Activated CD8-positive, alpha-beta T cell treated with anti-CD3 and anti-CD28 coated beads for 36 hours (primary cell): Measurements from ENCODE around the gene TRMT61A. TPM values are rescaled to one million over a fixed set of nuclear protein-coding genes. Genes with fewer than 3 reads are reported as not detected.
A peak's percentile ranks its signal among the peaks of the same experiment; 100 is the strongest.

Experiments used
- ATAC-seq: fragments of 200-7000 bp; cut with Tn5 transposase; one replicate; pipeline ENCODE4 v1.10.0; 2021; ENCODE audit warnings: mild to moderate bottlenecking, moderate library complexity
- CTCF ChIA-PET: fragments of 350-600 bp; sonication (Branson Sonifier 250); formaldehyde crosslinking; loops from one replicate; lab custom pipeline; 2021; ENCODE audit warnings: antibody characterized with exemption; lab: Charles Lee
- POLR2A ChIA-PET: fragments of 350-600 bp; sonication (Branson Sonifier 250); formaldehyde crosslinking; loops from one replicate; lab custom pipeline; 2021; ENCODE audit warnings: antibody characterized with exemption; lab: Charles Lee
- DNase-seq: peaks from one replicate; pipeline ENCODE4 v3.0.0-alpha.2; 2020
- H3K27ac Mint-ChIP-seq: one replicate; pipeline ENCODE4 v1.8.0; 2021; ENCODE audit warnings: mild to moderate bottlenecking, mixed read lengths
- H3K27me3 Mint-ChIP-seq: one replicate; pipeline ENCODE4 v1.8.0; 2021; ENCODE audit warnings: mixed read lengths
- H3K36me3 Mint-ChIP-seq: one replicate; pipeline ENCODE4 v1.8.0; 2021; ENCODE audit warnings: low read depth, mixed read lengths
- H3K4me1 Mint-ChIP-seq: one replicate; pipeline ENCODE4 v1.8.0; 2021; ENCODE audit warnings: low read depth, mixed read lengths
- H3K4me3 Mint-ChIP-seq: one replicate; pipeline ENCODE4 v1.8.0; 2021; ENCODE audit warnings: mild to moderate bottlenecking, moderate library complexity, mixed read lengths
- H3K9me3 Mint-ChIP-seq: one replicate; pipeline ENCODE4 v1.8.0; 2021; ENCODE audit warnings: mixed read lengths
- CTCF ChIP-seq: fragments of 200-600 bp; IDR thresholded peaks from one replicate; pipeline ENCODE4 v1.8.0; 2022; ENCODE audit warnings: antibody characterized with exemption, mild to moderate bottlenecking
- intact Hi-C: fragments of 100-400 bp; cut with micrococcal nuclease; formaldehyde crosslinking; loops from one replicate; pipeline ENCODE4 v1.10.0; 2022
- total RNA-seq, 2 experiments: library from RNA; stranded (reverse); gene quantifications; one replicate each; pipeline ENCODE4 v1.2.3, GENCODE V29; 2021

Gene TRMT61A
- total RNA-seq, 2 experiments from 2014 or later = 9.9 TPM

DNA sequence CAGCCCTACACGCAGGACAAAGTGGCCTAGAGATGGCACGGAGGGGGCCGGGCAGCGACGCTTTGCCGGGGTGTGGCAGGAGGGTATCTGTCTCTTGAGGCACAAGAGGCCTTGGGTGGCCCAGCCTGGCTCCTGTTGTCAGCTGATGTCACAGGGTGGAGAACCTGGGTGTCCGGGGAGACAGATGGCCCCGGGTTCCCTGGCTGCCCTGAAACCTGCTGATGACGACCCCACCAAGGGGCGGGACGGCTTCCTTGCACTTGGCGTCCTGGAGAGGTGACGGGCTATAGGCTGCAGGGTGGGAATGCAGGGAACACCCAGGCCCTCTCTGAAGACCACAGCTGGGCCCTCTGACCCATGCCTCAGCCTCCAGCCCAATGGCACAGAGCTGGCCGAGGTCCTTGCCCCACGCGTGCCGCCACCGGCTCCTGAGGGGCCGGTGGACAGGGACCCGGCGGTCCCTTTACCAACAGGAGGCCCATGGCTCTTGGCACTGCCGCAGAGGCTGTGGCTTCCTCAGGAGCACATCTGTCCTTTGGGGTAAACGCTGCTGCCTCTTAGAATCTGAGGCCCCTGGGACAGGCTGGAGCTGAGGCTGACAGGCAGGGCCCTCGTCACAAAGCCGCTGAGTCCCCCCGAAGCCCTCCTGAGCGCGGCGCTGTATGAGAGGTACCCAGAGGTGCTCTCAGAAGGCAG lies 16.4 kb downstream of the TRMT61A start:
- Mint-ChIP-seq H3K27ac (no peak overlapping the region), H3K27me3 (no peaks in the 10 kb centered on the region), H3K4me1 (no peaks in the 10 kb centered on the region), H3K36me3 (no peaks in the 10 kb centered on the region), H3K9me3 (no peaks in the 10 kb centered on the region), H3K4me3 (no peak overlapping the region)
- POLR2A ChIA-PET = interaction anchor here (1.4 kb wide), 1 partner anchor 16 kb away, joined by 5 read pairs; no protein-coding TSS in a partner anchor
- ATAC-seq (no peak), DNase-seq (no peak)
- TF ChIP-seq CTCF = no peak
- intact Hi-C loops = no loop called here
- CTCF ChIA-PET = interaction anchor here (0.8 to 3.6 kb wide), 5 partner anchors 13 to 45 kb away, joined by 3 to 19 read pairs (median 4); no protein-coding TSS in a partner anchor

GRCh38 chr14:103545915-103546651 lies 17.1 kb downstream of the TRMT61A start:
- no peaks in the 10 kb centered on the region for H3K36me3 Mint-ChIP-seq
- ChIA-PET POLR2A (interaction anchor here (1.3 to 1.4 kb wide), 2 partner anchors 8 to 15 kb away, joined by 3 to 5 read pairs; no protein-coding TSS in a partner anchor), CTCF (interaction anchor here (0.8 to 3.6 kb wide), 9 partner anchors 9 to 47 kb away, joined by 3 to 19 read pairs (median 4); partner anchors contain the start of genes BAG5 and COA8)
- no peak for DNase-seq
- no peaks in the 10 kb centered on the region for H3K9me3 Mint-ChIP-seq
- intact Hi-C loops = no loop called here
- H3K27me3 Mint-ChIP-seq = no peaks in the 10 kb centered on the region
- no peak overlapping the region for H3K4me3 Mint-ChIP-seq
- ATAC-seq = no peak
- no peak for TF ChIP-seq CTCF
- no peak overlapping the region for H3K27ac Mint-ChIP-seq
- H3K4me1 Mint-ChIP-seq = no peaks in the 10 kb centered on the region

GRCh38 chr14:103546652-103547454 lies 17.9 kb downstream of the TRMT61A start:
- H3K27me3 Mint-ChIP-seq = no peaks in the 10 kb centered on the region
- no peak overlapping the region for H3K27ac Mint-ChIP-seq
- peak; percentile 91 for ATAC-seq
- peak; percentile 98 for TF ChIP-seq CTCF
- DNase-seq = peak; percentile 85
- POLR2A ChIA-PET = interaction anchor here (0.6 to 1.4 kb wide), 3 partner anchors 9 to 15 kb away, joined by 3 to 5 read pairs (median 4); no protein-coding TSS in a partner anchor
- no peaks in the 10 kb centered on the region for H3K36me3 Mint-ChIP-seq
- H3K4me3 Mint-ChIP-seq = no peak overlapping the region
- CTCF ChIA-PET = interaction anchor here (0.6 to 3.6 kb wide), 11 partner anchors 10 to 48 kb away, joined by 3 to 19 read pairs (median 3); partner anchors contain the start of genes BAG5, COA8 and TRMT61A
- H3K4me1 Mint-ChIP-seq = no peaks in the 10 kb centered on the region
- no peaks in the 10 kb centered on the region for H3K9me3 Mint-ChIP-seq
- intact Hi-C loops = no loop called here

DNA sequence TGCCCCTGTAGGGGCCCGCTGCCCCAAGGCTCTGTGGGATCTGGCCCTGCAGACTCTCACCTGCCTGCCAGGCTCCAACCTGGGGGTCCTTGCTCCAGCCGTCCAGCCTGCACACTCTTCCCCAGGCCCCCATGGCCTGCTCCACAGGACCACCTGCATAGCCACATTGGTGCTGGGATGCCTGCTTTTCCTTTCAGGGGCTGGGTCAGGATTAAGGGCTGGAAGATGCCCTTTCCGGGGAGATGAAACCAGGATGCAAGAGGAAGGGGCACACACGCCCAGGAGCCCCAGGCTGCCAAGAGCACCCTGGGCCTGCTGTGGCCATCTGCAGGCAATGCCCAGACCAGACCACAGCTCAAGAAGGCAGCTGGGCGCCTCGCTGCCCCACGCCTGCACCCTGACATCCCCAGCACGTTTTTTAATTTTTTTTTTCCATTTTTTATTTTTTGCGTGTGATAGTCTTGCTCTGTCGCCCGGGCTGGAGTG lies 18.5 kb downstream of the TRMT61A start:
- H3K9me3 Mint-ChIP-seq = no peaks in the 10 kb centered on the region
- ATAC-seq = no peak
- CTCF ChIA-PET = interaction anchor here (0.6 to 3.6 kb wide), 10 partner anchors 10 to 48 kb away, joined by 3 to 19 read pairs (median 3); partner anchors contain the start of genes BAG5, COA8 and TRMT61A

More for the DNA sequence above, 18.5 kb downstream of the TRMT61A start:
- H3K4me3 Mint-ChIP-seq = no peak overlapping the region
- H3K36me3 Mint-ChIP-seq = no peaks in the 10 kb centered on the region
- POLR2A ChIA-PET = interaction anchor here (0.6 to 1.3 kb wide), 2 partner anchors 10 to 11 kb away, joined by 3 to 4 read pairs; no protein-coding TSS in a partner anchor
- H3K27ac Mint-ChIP-seq = no peak overlapping the region
- H3K27me3 Mint-ChIP-seq = no peaks in the 10 kb centered on the region
- no peaks in the 10 kb centered on the region for H3K4me1 Mint-ChIP-seq
- intact Hi-C loops = no loop called here
- TF ChIP-seq CTCF = no peak
- DNase-seq = no peak
